ENCODE measurements around the gene TMEM38B.

Gene TMEM38B

DNA sequence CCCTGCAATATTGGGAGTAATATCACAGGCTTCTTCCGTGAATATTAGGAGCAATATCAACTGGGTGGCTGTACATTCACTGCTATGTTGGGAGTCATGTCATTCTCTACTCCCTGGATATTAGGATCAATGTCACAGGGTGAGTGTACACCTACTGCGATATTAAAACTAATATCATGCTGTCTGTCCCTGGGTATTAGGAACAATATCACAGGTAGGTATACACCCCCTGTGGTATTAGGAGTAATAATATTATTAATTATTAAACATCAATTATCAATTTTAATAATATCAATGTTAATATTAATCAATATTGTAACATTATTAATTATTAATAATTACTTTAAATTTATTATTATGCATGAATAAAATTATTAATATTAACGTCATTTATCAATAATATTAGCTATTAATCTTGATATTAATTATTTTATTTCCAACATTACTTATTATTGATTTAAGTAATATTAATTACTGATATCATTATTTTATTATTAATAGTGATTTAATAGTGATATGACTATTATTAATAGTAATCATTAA lies 121.9 kb downstream of the TMEM38B start (continued):
- no peak for TF ChIP-seq PRDM2 (tag by site-specific recombination; IDR thresholded peaks at IDR 0.05; ENCODE audit: borderline replicate concordance)
- TF ChIP-seq, protein P1, sequence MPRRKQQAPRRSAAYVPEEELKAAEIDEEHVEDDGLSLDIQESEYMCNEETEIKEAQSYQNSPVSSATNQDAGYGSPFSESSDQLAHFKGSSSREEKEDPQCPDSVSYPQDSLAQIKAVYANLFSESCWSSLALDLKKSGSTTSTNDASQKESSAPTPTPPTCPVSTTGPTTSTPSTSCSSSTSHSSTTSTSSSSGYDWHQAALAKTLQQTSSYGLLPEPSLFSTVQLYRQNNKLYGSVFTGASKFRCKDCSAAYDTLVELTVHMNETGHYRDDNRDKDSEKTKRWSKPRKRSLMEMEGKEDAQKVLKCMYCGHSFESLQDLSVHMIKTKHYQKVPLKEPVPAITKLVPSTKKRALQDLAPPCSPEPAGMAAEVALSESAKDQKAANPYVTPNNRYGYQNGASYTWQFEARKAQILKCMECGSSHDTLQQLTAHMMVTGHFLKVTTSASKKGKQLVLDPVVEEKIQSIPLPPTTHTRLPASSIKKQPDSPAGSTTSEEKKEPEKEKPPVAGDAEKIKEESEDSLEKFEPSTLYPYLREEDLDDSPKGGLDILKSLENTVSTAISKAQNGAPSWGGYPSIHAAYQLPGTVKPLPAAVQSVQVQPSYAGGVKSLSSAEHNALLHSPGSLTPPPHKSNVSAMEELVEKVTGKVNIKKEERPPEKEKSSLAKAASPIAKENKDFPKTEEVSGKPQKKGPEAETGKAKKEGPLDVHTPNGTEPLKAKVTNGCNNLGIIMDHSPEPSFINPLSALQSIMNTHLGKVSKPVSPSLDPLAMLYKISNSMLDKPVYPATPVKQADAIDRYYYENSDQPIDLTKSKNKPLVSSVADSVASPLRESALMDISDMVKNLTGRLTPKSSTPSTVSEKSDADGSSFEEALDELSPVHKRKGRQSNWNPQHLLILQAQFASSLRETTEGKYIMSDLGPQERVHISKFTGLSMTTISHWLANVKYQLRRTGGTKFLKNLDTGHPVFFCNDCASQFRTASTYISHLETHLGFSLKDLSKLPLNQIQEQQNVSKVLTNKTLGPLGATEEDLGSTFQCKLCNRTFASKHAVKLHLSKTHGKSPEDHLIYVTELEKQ (tag by site-specific recombination; IDR thresholded peaks at IDR 0.05; ENCODE audit: borderline replicate concordance), result no peak
- no peak for TF ChIP-seq KLF10 (tag by site-specific recombination; IDR thresholded peaks at IDR 0.05)
- no peak for TF ChIP-seq ZNF658 (tag by site-specific recombination; IDR thresholded peaks at IDR 0.05)
- TF ChIP-seq MYNN (tag by site-specific recombination; IDR thresholded peaks at IDR 0.05; ENCODE audit: borderline replicate concordance), result no peak

- CTCF ChIA-PET, result no interaction called here
- H3K27ac ChIP-seq (ENCODE audit: extremely low read depth, low read depth, low read length), result no peak overlapping the region
- no peaks in the 10 kb centered on the region for H3K9me3 ChIP-seq (ENCODE audit: control insufficient read depth, insufficient read depth, low read depth, low read length)
- no peak for TF ChIP-seq ZNF341 (tag by site-specific recombination; IDR thresholded peaks at IDR 0.05; ENCODE audit: low read depth)
- TF ChIP-seq, protein P2, sequence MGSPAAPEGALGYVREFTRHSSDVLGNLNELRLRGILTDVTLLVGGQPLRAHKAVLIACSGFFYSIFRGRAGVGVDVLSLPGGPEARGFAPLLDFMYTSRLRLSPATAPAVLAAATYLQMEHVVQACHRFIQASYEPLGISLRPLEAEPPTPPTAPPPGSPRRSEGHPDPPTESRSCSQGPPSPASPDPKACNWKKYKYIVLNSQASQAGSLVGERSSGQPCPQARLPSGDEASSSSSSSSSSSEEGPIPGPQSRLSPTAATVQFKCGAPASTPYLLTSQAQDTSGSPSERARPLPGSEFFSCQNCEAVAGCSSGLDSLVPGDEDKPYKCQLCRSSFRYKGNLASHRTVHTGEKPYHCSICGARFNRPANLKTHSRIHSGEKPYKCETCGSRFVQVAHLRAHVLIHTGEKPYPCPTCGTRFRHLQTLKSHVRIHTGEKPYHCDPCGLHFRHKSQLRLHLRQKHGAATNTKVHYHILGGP (tag by site-specific recombination; IDR thresholded peaks at IDR 0.05), result no peak
- no peak for TF ChIP-seq HOXC10 (CRISPR knock-in tag; IDR thresholded peaks at IDR 0.05)
- no peaks in the 10 kb centered on the region for H3K4me1 ChIP-seq (ENCODE audit: control insufficient read depth, insufficient read depth, low read length)
- H3K36me3 ChIP-seq (ENCODE audit: control insufficient read depth in 2 of 2, insufficient read depth in 1 of 2, low read length in 2 of 2), result no peaks in the 10 kb centered on the region
- POLR2A ChIA-PET, result no interaction called here
- H3K4me3 ChIP-seq (ENCODE audit: low read depth, low read length), result no peak overlapping the region
Observed at GRCh38 chr9:105816981-105817380, 122.6 kb downstream of the TMEM38B start.

GRCh38 chr9:105818903-105819302 lies 124.6 kb downstream of the TMEM38B start:
- no peaks in the 10 kb centered on the region for H3K4me1 ChIP-seq (ENCODE audit: control insufficient read depth, insufficient read depth, low read length)
- no peak overlapping the region for H3K27ac ChIP-seq (ENCODE audit: extremely low read depth, low read depth, low read length)
- H3K36me3 ChIP-seq (ENCODE audit: control insufficient read depth in 2 of 2, insufficient read depth in 1 of 2, low read length in 2 of 2), result no peaks in the 10 kb centered on the region
- H3K4me3 ChIP-seq (ENCODE audit: low read depth, low read length), result no peak overlapping the region
- ChIA-PET POLR2A (no interaction called here), CTCF (no interaction called here)
- H3K9me3 ChIP-seq (ENCODE audit: control insufficient read depth, insufficient read depth, low read depth, low read length), result no peaks in the 10 kb centered on the region
- TF ChIP-seq RBAK (tag by site-specific recombination; IDR thresholded peaks at IDR 0.05), result no peak
- TF ChIP-seq, protein P3, sequence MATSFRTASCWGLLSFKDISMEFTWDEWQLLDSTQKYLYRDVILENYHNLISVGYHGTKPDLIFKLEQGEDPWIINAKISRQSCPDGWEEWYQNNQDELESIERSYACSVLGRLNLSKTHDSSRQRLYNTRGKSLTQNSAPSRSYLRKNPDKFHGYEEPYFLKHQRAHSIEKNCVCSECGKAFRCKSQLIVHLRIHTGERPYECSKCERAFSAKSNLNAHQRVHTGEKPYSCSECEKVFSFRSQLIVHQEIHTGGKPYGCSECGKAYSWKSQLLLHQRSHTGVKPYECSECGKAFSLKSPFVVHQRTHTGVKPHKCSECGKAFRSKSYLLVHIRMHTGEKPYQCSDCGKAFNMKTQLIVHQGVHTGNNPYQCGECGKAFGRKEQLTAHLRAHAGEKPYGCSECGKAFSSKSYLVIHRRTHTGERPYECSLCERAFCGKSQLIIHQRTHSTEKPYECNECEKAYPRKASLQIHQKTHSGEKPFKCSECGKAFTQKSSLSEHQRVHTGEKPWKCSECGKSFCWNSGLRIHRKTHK (tag by site-specific recombination; IDR thresholded peaks at IDR 0.05), result no peak
- TF ChIP-seq ZFHX2 (tag by site-specific recombination; conservative IDR thresholded peaks at IDR 0.05), result no peak
- no peak for TF ChIP-seq ZNF610 (tag by site-specific recombination; IDR thresholded peaks at IDR 0.05; ENCODE audit: borderline replicate concordance)
- TF ChIP-seq WT1 (tag by site-specific recombination; IDR thresholded peaks at IDR 0.05), result no peak
- TF ChIP-seq ZNF530 (tag by site-specific recombination; IDR thresholded peaks at IDR 0.05; ENCODE audit: low read depth), result no peak
- no peak for TF ChIP-seq ZNF776 (tag by site-specific recombination; IDR thresholded peaks at IDR 0.05; ENCODE audit: borderline replicate concordance)
- TF ChIP-seq ZSCAN16 (tag by site-specific recombination; IDR thresholded peaks at IDR 0.05), result no peak
- TF ChIP-seq KLF10 (tag by site-specific recombination; IDR thresholded peaks at IDR 0.05), result no peak
- no peak for TF ChIP-seq SCRT2 (tag by site-specific recombination; IDR thresholded peaks at IDR 0.05)
- no peak for TF ChIP-seq OSR2 (tag by site-specific recombination; IDR thresholded peaks at IDR 0.05)
- no peak for TF ChIP-seq ZNF549 (tag by site-specific recombination; IDR thresholded peaks at IDR 0.05)
- no peak for TF ChIP-seq ZNF2 (tag by site-specific recombination; IDR thresholded peaks at IDR 0.05)
- no peak for TF ChIP-seq ZNF433 (tag by site-specific recombination; IDR thresholded peaks at IDR 0.05; ENCODE audit: low read depth)
- TF ChIP-seq KLF1 (tag by site-specific recombination; IDR thresholded peaks at IDR 0.05), result no peak
